Endothelial cell of umbilical vein (primary cell): ENCODE measurements around the gene CHRNA9. TPM values are rescaled to one million over a fixed set of nuclear protein-coding genes. Genes with fewer than 3 reads are reported as not detected.
A peak's percentile ranks its signal among the peaks of the same experiment; 100 is the strongest.

ENCODE experiments used
- BruUV-seq: library from RNA; stranded (reverse); fragments of 400-500 nt; replicated peaks from 2 replicates; lab custom pipeline; 2021; lab: Mats Ljungman, UMichigan
- CTCF ChIA-PET: fragments of 300-600, 350-600 bp; sonication (Branson Sonifier 250); formaldehyde crosslinking; loops from one replicate; lab custom pipeline; 2021; ENCODE audit warnings: antibody characterized with exemption, inconsistent platforms; lab: Charles Lee
- POLR2A ChIA-PET: fragments of 300-600, 350-600 bp; sonication (Branson Sonifier 250); formaldehyde crosslinking; loops from one replicate; lab custom pipeline; 2021; ENCODE audit warnings: antibody characterized with exemption, inconsistent platforms; lab: Charles Lee
- DNase-seq: peaks from one replicate; pipeline ENCODE4 v3.0.0-alpha.2; 2011; ENCODE audit warnings: low read depth, low spot score
- FAIRE-seq: peaks from 2 replicates; lab custom pipeline; 2011; peaks lifted over from hg19 to GRCh38; lab: Jason Lieb, UNC
- H2AFZ ChIP-seq: 2 replicates; pipeline ENCODE4 v1.6.0; 2012; ENCODE audit warnings: low read depth, low read length, control low read depth, inconsistent platforms
- H3K27ac ChIP-seq: 2 replicates; pipeline ENCODE4 v1.5.1; 2011; ENCODE audit warnings: low read depth, mild to moderate bottlenecking, control low read depth, low read length, moderate library complexity; ENCODE audit not compliant: insufficient read depth
- H3K27me3 ChIP-seq, 2 experiments: 2 replicates each; pipeline versions ENCODE4 v1.6.0 to v1.6.1; 2011; ENCODE audit warnings: low read length in 2 of 2, mixed read lengths in 1 of 2; ENCODE audit not compliant: control insufficient read depth in 2 of 2, insufficient read depth in 2 of 2
- H3K36me3 ChIP-seq, 2 experiments: 2 replicates in 1 of 2; 3 replicates in 1 of 2; pipeline ENCODE4 v1.5.1; 2011; ENCODE audit warnings: low read length in 2 of 2, mild to moderate bottlenecking in 1 of 2, moderate library complexity in 1 of 2; ENCODE audit not compliant: control insufficient read depth in 2 of 2, insufficient read depth in 2 of 2; ENCODE audit errors: extremely low read depth in 1 of 2
- H3K4me1 ChIP-seq: 3 replicates; pipeline ENCODE4 v1.5.1; 2011; ENCODE audit warnings: mild to moderate bottlenecking, low read length; ENCODE audit not compliant: control insufficient read depth, insufficient read depth; ENCODE audit errors: extremely low read depth
- H3K4me2 ChIP-seq: 2 replicates; pipeline ENCODE4 v1.6.1; 2011; ENCODE audit warnings: low read length, control low read depth, mixed read lengths; ENCODE audit not compliant: insufficient read depth
- H3K4me3 ChIP-seq, 3 experiments: fragments of 200-600 bp in 1 of 3; sonication (generic), shearing (Covaris generic) in 1 of 3; replicated peaks in 1 of 3; 2 replicates each; pipeline ENCODE4 v1.5.1; 2011 to 2016; ENCODE audit warnings: control low read depth in 3 of 3, low read length in 3 of 3, mild to moderate bottlenecking in 2 of 3, inconsistent platforms in 1 of 3, low read depth in 1 of 3, moderate library complexity in 1 of 3; ENCODE audit not compliant: insufficient read depth in 1 of 3
- H3K79me2 ChIP-seq: 2 replicates; pipeline ENCODE4 v1.6.0; 2012; ENCODE audit warnings: low read length, inconsistent platforms; ENCODE audit not compliant: control insufficient read depth, insufficient read depth
- H3K9ac ChIP-seq: replicated peaks from 2 replicates; pipeline ENCODE3; 2011; ENCODE audit warnings: low read length, control low read depth; ENCODE audit not compliant: insufficient read depth; ENCODE audit errors: extremely low read depth
- H3K9me1 ChIP-seq: replicated peaks from 3 replicates; pipeline ENCODE4 v1.6.0; 2011; ENCODE audit warnings: mild to moderate bottlenecking, low read length; ENCODE audit not compliant: control insufficient read depth, insufficient read depth; ENCODE audit errors: extremely low read depth
- H3K9me3 ChIP-seq: replicated peaks from 2 replicates; pipeline ENCODE4 v1.5.1; 2012; ENCODE audit warnings: low read length, inconsistent platforms; ENCODE audit not compliant: control insufficient read depth, insufficient read depth
- H4K20me1 ChIP-seq: replicated peaks from 2 replicates; pipeline ENCODE3; 2011; ENCODE audit warnings: mild to moderate bottlenecking, low read length; ENCODE audit not compliant: control insufficient read depth, insufficient read depth; ENCODE audit errors: extremely low read depth
- EZH2 ChIP-seq: IDR thresholded peaks from 2 replicates; pipeline ENCODE4 v1.6.1; 2012; ENCODE audit warnings: borderline replicate concordance, low read depth, mild to moderate bottlenecking, moderate library complexity, low read length, inconsistent platforms; ENCODE audit not compliant: severe bottlenecking
- FOS ChIP-seq: IDR thresholded peaks from 2 replicates; pipeline ENCODE4 v1.6.1; 2011; ENCODE audit warnings: mild to moderate bottlenecking, low read length, moderate library complexity, borderline replicate concordance; ENCODE audit not compliant: insufficient read depth
- GATA2 ChIP-seq: IDR thresholded peaks from 2 replicates; pipeline ENCODE4 v1.7.0; 2011; ENCODE audit warnings: low read depth, mild to moderate bottlenecking, moderate library complexity, mixed read lengths, low read length; ENCODE audit not compliant: insufficient read length, insufficient read depth
- JUN ChIP-seq: IDR thresholded peaks from 2 replicates; pipeline ENCODE4 v1.6.1; 2011; ENCODE audit warnings: borderline replicate concordance, low read depth; ENCODE audit not compliant: insufficient read length, insufficient read depth
- MYC ChIP-seq: IDR thresholded peaks from one replicate; pipeline ENCODE4 v1.6.1; 2011; ENCODE audit warnings: mild to moderate bottlenecking, low read depth, low read length
- POLR2A ChIP-seq: IDR thresholded peaks from 2 replicates; pipeline ENCODE4 v1.6.1; 2012; ENCODE audit warnings: low read depth, mild to moderate bottlenecking, control low read depth, low read length
- POLR2AphosphoS5 ChIP-seq: IDR thresholded peaks from 2 replicates; pipeline ENCODE4 v1.6.1; 2012; ENCODE audit warnings: low read depth, mild to moderate bottlenecking, control low read depth, low read length, moderate library complexity; ENCODE audit not compliant: insufficient read depth
- dilution Hi-C: fragments of 300-500 bp; cut with MboI; formaldehyde crosslinking; loops from one replicate; pipeline ENCODE4 v1.15.0; 2019; ENCODE audit warnings: low sequenced_read_pairs; ENCODE audit not compliant: extremely low pct_ligation_motif_present
- intact Hi-C: fragments of 100-400 bp; cut with micrococcal nuclease; formaldehyde crosslinking; loops from one replicate; pipeline ENCODE4 v1.10.0; 2022
- polyA plus RNA-seq, 4 experiments: library from polyadenylated mRNA; depleted of rRNA in 3 of 4; stranded (reverse) in 3 of 4; unstranded in 1 of 4; fragments of >200 nt; gene quantifications; 2 replicates each; pipeline versions ENCODE4 v1.2.1 to v1.2.3, GENCODE V29; 2011 to 2012; ENCODE audit warnings: missing spikeins in 1 of 4
- total RNA-seq: library from RNA; stranded (reverse); gene quantifications from 2 replicates; pipeline ENCODE4 v1.2.3, GENCODE V29; 2021
- TF ChIP-seq, protein P1 (sequence below): IDR thresholded peaks from 2 replicates; pipeline ENCODE4 v1.6.1; 2011; ENCODE audit not compliant: insufficient read depth, insufficient read length
- TF ChIP-seq, protein P2 (sequence below), 2 donors: IDR thresholded peaks; 1 replicate in 1 of 2; 2 replicates in 1 of 2; pipeline ENCODE4 v1.5.1; 2011; ENCODE audit warnings: low read length in 2 of 2, mild to moderate bottlenecking in 2 of 2, moderate library complexity in 2 of 2, control low read depth in 1 of 2, inconsistent platforms in 1 of 2, low read depth in 1 of 2; ENCODE audit not compliant: insufficient read depth in 1 of 2; ENCODE audit errors: extremely low read depth in 1 of 2

The CHRNA9 gene
- total and polyA plus RNA-seq, 2 donors (not counting 3 experiments of a cell fraction or from before 2014, with no cell fraction given), result not detected

DNA sequence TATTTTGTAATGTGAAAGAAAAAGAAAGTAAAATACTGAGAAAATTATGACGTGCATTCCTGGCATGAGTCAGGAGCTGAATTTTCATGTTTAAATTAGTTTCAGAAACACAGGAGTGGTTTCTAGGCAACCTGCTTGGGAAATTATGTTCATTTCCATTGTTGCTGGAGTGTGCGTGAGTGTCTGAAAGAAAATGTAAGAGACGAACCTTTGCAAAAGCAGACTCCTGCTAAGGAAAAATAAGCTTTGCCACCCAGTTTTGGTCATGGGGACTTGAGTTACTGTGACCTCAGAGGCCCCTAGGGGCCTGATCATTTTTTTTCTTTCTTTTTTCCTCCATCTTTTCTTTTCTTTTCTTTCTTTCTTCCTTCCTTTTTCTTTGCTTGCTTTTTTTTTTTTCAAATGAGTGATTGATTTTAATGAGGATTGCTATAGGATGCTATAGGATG lies 18.8 kb upstream of the CHRNA9 start:
- TF ChIP-seq POLR2A, result no peak
- no peak for TF ChIP-seq GATA2
- no peak for TF ChIP-seq EZH2
- TF ChIP-seq JUN, result peak; percentile 74
- TF ChIP-seq, protein P1, sequence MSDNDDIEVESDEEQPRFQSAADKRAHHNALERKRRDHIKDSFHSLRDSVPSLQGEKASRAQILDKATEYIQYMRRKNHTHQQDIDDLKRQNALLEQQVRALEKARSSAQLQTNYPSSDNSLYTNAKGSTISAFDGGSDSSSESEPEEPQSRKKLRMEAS, result no peak
- peak; percentile 38 for TF ChIP-seq FOS
- TF ChIP-seq POLR2AphosphoS5, result no peak
- no peak for TF ChIP-seq MYC
- TF ChIP-seq, protein P2, sequence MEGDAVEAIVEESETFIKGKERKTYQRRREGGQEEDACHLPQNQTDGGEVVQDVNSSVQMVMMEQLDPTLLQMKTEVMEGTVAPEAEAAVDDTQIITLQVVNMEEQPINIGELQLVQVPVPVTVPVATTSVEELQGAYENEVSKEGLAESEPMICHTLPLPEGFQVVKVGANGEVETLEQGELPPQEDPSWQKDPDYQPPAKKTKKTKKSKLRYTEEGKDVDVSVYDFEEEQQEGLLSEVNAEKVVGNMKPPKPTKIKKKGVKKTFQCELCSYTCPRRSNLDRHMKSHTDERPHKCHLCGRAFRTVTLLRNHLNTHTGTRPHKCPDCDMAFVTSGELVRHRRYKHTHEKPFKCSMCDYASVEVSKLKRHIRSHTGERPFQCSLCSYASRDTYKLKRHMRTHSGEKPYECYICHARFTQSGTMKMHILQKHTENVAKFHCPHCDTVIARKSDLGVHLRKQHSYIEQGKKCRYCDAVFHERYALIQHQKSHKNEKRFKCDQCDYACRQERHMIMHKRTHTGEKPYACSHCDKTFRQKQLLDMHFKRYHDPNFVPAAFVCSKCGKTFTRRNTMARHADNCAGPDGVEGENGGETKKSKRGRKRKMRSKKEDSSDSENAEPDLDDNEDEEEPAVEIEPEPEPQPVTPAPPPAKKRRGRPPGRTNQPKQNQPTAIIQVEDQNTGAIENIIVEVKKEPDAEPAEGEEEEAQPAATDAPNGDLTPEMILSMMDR (IDR thresholded peaks at IDR 0.05; ENCODE audit: extremely low read depth in 1 of 2, insufficient read depth in 1 of 2, low read depth in 1 of 2, low read length in 2 of 2), result no peak
- Histone ChIP-seq H3K9me1 (no peaks in the 10 kb centered on the region), H3K27ac (peak overlapping the region; percentile 95), H3K27me3 (no peaks in the 10 kb centered on the region), H3K4me1 (peaks cover 20% of the 10 kb centered on the region), H3K36me3 (no peaks in the 10 kb centered on the region), H3K4me2 (peak overlapping the region; percentile 88), H3K9ac (peak overlapping the region; percentile 96), H3K79me2 (no peaks in the 10 kb centered on the region), H2AFZ (peak overlapping the region; percentile 9), H3K9me3 (no peaks in the 10 kb centered on the region), H4K20me1 (no peaks in the 10 kb centered on the region), H3K4me3 (peak overlapping the region in 1 of 3 experiments; percentile 49)
- dilution Hi-C loops, result no loop called here
- no peak for FAIRE-seq
- intact Hi-C loops, result loop anchor here (1.0 to 5.0 kb wide), 6 partner anchors 62 to 790 kb away; partner anchors contain the start of genes UBE2K and UGDH
- no TSS peak for BruUV-seq
- ChIA-PET POLR2A (interaction anchor here (0.7 to 1.8 kb wide), 3 partner anchors 259 to 789 kb away, joined by 3 to 5 read pairs (median 4); partner anchors contain the start of genes N4BP2 and UGDH), CTCF (interaction anchor here (0.7 to 2.6 kb wide), 40 partner anchors 9 to 847 kb away, joined by 3 to 135 read pairs (median 5); partner anchors contain the start of genes CHRNA9 and N4BP2)
- DNase-seq, result peak; percentile 92
